Epidermal melanocyte (primary cell): ENCODE measurements around the gene BICD2.

Experiments
- DNase-seq: peaks from one replicate; pipeline ENCODE4 v3.0.0; 2011; ENCODE audit warnings: low spot score; ENCODE audit not compliant: insufficient read length

The BICD2 gene

GRCh38 chr9:92727716-92728700 lies 36.6 kb downstream of the BICD2 start:
- no peak for DNase-seq

- no peak for DNase-seq
Measured at GRCh38 chr9:92726971-92727715, 37.5 kb downstream of the BICD2 start.

- no peak for DNase-seq
Measured at GRCh38 chr9:92726348-92726747, 38.3 kb downstream of the BICD2 start.

GRCh38 chr9:92725766-92726165 lies 38.9 kb downstream of the BICD2 start:
- DNase-seq: peak; percentile 3

GRCh38 chr9:92725266-92725545 lies 39.4 kb downstream of the BICD2 start:
- DNase-seq: no peak

GRCh38 chr9:92724528-92725265 lies 39.9 kb downstream of the BICD2 start:
- peak; percentile 10 for DNase-seq

- DNase-seq: peak; percentile 17
Measured at GRCh38 chr9:92723801-92724323, 40.8 kb downstream of the BICD2 start.

GRCh38 chr9:92723299-92723625 lies 41.4 kb downstream of the BICD2 start:
- DNase-seq: peak; percentile 72

- no peak for DNase-seq
Measured at GRCh38 chr9:92722386-92723298, 42.0 kb downstream of the BICD2 start.

GRCh38 chr9:92721548-92721947 lies 43.1 kb downstream of the BICD2 start:
- peak; percentile 12 for DNase-seq

GRCh38 chr9:92720807-92721535 lies 43.7 kb downstream of the BICD2 start:
- peak; percentile 14 for DNase-seq

GRCh38 chr9:92720209-92720765 lies 44.3 kb downstream of the BICD2 start:
- no peak for DNase-seq

GRCh38 chr9:92719028-92719647 lies 45.5 kb downstream of the BICD2 start:
- DNase-seq: peak; percentile 4

- DNase-seq: peak; percentile 8
Measured at GRCh38 chr9:92718086-92719001, 46.3 kb downstream of the BICD2 start.

- DNase-seq: peak; percentile 6
Measured at GRCh38 chr9:92717201-92718085, 47.2 kb downstream of the BICD2 start.

GRCh38 chr9:92716557-92716956 lies 48.1 kb downstream of the BICD2 start:
- peak; percentile 78 for DNase-seq
